Uterus (tissue), 4 donors: ENCODE results near the gene SLC17A8. TPM values are rescaled to one million over a fixed set of nuclear protein-coding genes. Genes with fewer than 3 reads are reported as not detected.

Source experiments
- DNase-seq, 2 donors: peaks; one replicate each; pipeline ENCODE4 v3.0.0-alpha.2; 2019 to 2020
- H3K27ac ChIP-seq, 2 donors: fragments of 200-600 bp; sonication (generic); 1 replicate in 1 of 2; 2 replicates in 1 of 2; pipeline ENCODE4 v1.5.1; 2016 to 2018
- H3K27me3 ChIP-seq, 2 donors: fragments of 200-600 bp; sonication (generic); one replicate each; pipeline ENCODE4 v1.5.1; 2018 to 2019; ENCODE audit warnings: control low read depth in 1 of 2
- H3K36me3 ChIP-seq, 2 donors: fragments of 200-600 bp; sonication (generic); one replicate each; pipeline ENCODE4 v1.5.1; 2019; ENCODE audit warnings: control low read depth in 1 of 2
- H3K4me1 ChIP-seq, 2 donors: fragments of 200-600 bp; sonication (generic); one replicate each; pipeline ENCODE4 v1.5.1; 2018 to 2019; ENCODE audit warnings: control low read depth in 1 of 2
- H3K4me3 ChIP-seq, 2 donors: fragments of 200-600 bp; sonication (generic); 1 replicate in 1 of 2; 2 replicates in 1 of 2; pipeline ENCODE4 v1.5.1; 2018 to 2019; ENCODE audit warnings: mild to moderate bottlenecking in 1 of 2
- H3K9me3 ChIP-seq, 2 donors: fragments of 200-600 bp; sonication (generic); one replicate each; pipeline ENCODE4 v1.5.1; 2019; ENCODE audit warnings: control low read depth in 1 of 2
- CTCF ChIP-seq, 4 experiments: fragments of 200-600 bp in 2 of 4; fragments of 450-650 bp in 2 of 4; sonication (generic) in 2 of 4; IDR thresholded peaks; one replicate each; pipeline ENCODE4 v1.5.1; 2016 to 2019; ENCODE audit warnings: antibody characterized with exemption in 4 of 4, mild to moderate bottlenecking in 2 of 4, moderate library complexity in 1 of 4
- POLR2A ChIP-seq, 2 donors: fragments of 450-650 bp; IDR thresholded peaks; one replicate each; pipeline ENCODE4 v1.6.1; 2016; ENCODE audit warnings: antibody characterized with exemption in 2 of 2, mild to moderate bottlenecking in 1 of 2, moderate library complexity in 1 of 2
- intact Hi-C: fragments of 100-400 bp; cut with DNase I; formaldehyde crosslinking; loops from one replicate; pipeline ENCODE4 v1.15.1; 2023; ENCODE audit warnings: low total_unique reads
- total RNA-seq, 4 donors: library from RNA; depleted of rRNA in 3 of 4; stranded (reverse); fragments of >200 nt in 3 of 4; gene quantifications; one replicate each; pipeline versions ENCODE4 v1.1.0 to v1.2.4, GENCODE V29; 2014 to 2023
- donor health status: DM: yes; HTN: yes; CAD: no.

Gene SLC17A8
- total RNA-seq, 4 donors from 2014 or later: 1.1 TPM; not detected in 3

GRCh38 chr12:100443434-100443833, 86.6 kb downstream of the SLC17A8 start:
- no peak for TF ChIP-seq CTCF (IDR thresholded peaks at IDR 0.05)
- no peak for TF ChIP-seq POLR2A (IDR thresholded peaks at IDR 0.05)
- no peak overlapping the region for H3K27ac ChIP-seq

GRCh38 chr12:100445081-100445481, 88.2 kb downstream of the SLC17A8 start:
- no peaks in the 10 kb centered on the region for H3K36me3 ChIP-seq
- no peaks in the 10 kb centered on the region for H3K27me3 ChIP-seq
- no peaks in the 10 kb centered on the region for H3K9me3 ChIP-seq
- H3K4me1 ChIP-seq: no peaks in the 10 kb centered on the region
- H3K4me3 ChIP-seq: no peak overlapping the region
- intact Hi-C loops: no loop called here
- TF ChIP-seq POLR2A (IDR thresholded peaks at IDR 0.05) (no peak), CTCF (IDR thresholded peaks at IDR 0.05) (no peak)
- no peak overlapping the region for H3K27ac ChIP-seq
- DNase-seq: no peak

More at GRCh38 chr12:100443434-100443833, 86.6 kb downstream of the SLC17A8 start:
- Histone ChIP-seq H3K4me3 (no peak overlapping the region), H3K36me3 (no peaks in the 10 kb centered on the region), H3K9me3 (no peaks in the 10 kb centered on the region), H3K4me1 (no peaks in the 10 kb centered on the region), H3K27me3 (no peaks in the 10 kb centered on the region)
- intact Hi-C loops: no loop called here
- no peak for DNase-seq

GRCh38 chr12:100447381-100447780, 90.5 kb downstream of the SLC17A8 start:
- Histone ChIP-seq H3K4me1 (no peaks in the 10 kb centered on the region), H3K9me3 (no peaks in the 10 kb centered on the region), H3K36me3 (no peaks in the 10 kb centered on the region), H3K27ac (no peak overlapping the region), H3K27me3 (no peaks in the 10 kb centered on the region), H3K4me3 (no peak overlapping the region)
- no peak for DNase-seq
- TF ChIP-seq POLR2A (IDR thresholded peaks at IDR 0.05) (no peak), CTCF (IDR thresholded peaks at IDR 0.05) (no peak)
- intact Hi-C loops: no loop called here

- Histone ChIP-seq H3K36me3 (no peaks in the 10 kb centered on the region), H3K27me3 (no peaks in the 10 kb centered on the region), H3K9me3 (no peaks in the 10 kb centered on the region), H3K4me1 (no peaks in the 10 kb centered on the region), H3K27ac (no peak overlapping the region), H3K4me3 (no peak overlapping the region)
- intact Hi-C loops: no loop called here
- no peak for TF ChIP-seq CTCF (IDR thresholded peaks at IDR 0.05)
- no peak for TF ChIP-seq POLR2A (IDR thresholded peaks at IDR 0.05)
- no peak for DNase-seq
Observed at GRCh38 chr12:100448656-100449055, 91.8 kb downstream of the SLC17A8 start.

- Histone ChIP-seq H3K4me1 (no peaks in the 10 kb centered on the region), H3K27ac (no peak overlapping the region), H3K36me3 (no peaks in the 10 kb centered on the region), H3K4me3 (no peak overlapping the region), H3K27me3 (no peaks in the 10 kb centered on the region), H3K9me3 (no peaks in the 10 kb centered on the region)
- TF ChIP-seq CTCF (IDR thresholded peaks at IDR 0.05) (no peak), POLR2A (IDR thresholded peaks at IDR 0.05) (no peak)
- intact Hi-C loops: no loop called here
- DNase-seq: no peak
Observed at GRCh38 chr12:100450735-100451134, 93.9 kb downstream of the SLC17A8 start.
